PC-3 (cell line): ENCODE measurements around the gene MYLK4.

Experiments
- CTCF ChIP-seq: fragments of 300-600 bp; sonication (generic); conservative IDR thresholded peaks from 2 replicates; pipeline ENCODE4 v1.5.1; 2017; ENCODE audit warnings: antibody characterized with exemption, low read depth, mild to moderate bottlenecking, low read length
- EZH2 ChIP-seq: fragments of 300-600 bp; sonication (generic); IDR thresholded peaks from one replicate; pipeline ENCODE4 v1.6.1; 2017; ENCODE audit warnings: antibody characterized with exemption, mild to moderate bottlenecking, low read length; ENCODE audit not compliant: unreplicated experiment

- no peak for TF ChIP-seq CTCF
- no peak for TF ChIP-seq EZH2
These were observed 94.2 kb downstream of the MYLK4 start for GRCh38 chr6:2656460-2657079.
